C4-2B (cell line): Measurements from ENCODE around the gene TSPAN9.

ENCODE experiments used
- CTCF ChIP-seq: fragments of 450-650 bp; conservative IDR thresholded peaks from 2 replicates; pipeline ENCODE4 v1.5.1; 2017; ENCODE audit warnings: mild to moderate bottlenecking
- ZFX ChIP-seq: fragments of 450-650 bp; IDR thresholded peaks from 2 replicates; pipeline ENCODE4 v1.6.1; 2017

GRCh38 chr12:3085341-3086139 is 8.4 kb downstream of the TSPAN9 start:
- TF ChIP-seq CTCF = no peak
- TF ChIP-seq ZFX = no peak
